NCI-H345 (cell line): ENCODE measurements around the gene ANKRD11.
A peak's percentile ranks its signal among the peaks of the same experiment; 100 is the strongest.

Source experiments
- DNase-seq: peaks from one replicate; lab custom pipeline; 2025; lab: John Stamatoyannopoulos, UW

The ANKRD11 gene

DNA sequence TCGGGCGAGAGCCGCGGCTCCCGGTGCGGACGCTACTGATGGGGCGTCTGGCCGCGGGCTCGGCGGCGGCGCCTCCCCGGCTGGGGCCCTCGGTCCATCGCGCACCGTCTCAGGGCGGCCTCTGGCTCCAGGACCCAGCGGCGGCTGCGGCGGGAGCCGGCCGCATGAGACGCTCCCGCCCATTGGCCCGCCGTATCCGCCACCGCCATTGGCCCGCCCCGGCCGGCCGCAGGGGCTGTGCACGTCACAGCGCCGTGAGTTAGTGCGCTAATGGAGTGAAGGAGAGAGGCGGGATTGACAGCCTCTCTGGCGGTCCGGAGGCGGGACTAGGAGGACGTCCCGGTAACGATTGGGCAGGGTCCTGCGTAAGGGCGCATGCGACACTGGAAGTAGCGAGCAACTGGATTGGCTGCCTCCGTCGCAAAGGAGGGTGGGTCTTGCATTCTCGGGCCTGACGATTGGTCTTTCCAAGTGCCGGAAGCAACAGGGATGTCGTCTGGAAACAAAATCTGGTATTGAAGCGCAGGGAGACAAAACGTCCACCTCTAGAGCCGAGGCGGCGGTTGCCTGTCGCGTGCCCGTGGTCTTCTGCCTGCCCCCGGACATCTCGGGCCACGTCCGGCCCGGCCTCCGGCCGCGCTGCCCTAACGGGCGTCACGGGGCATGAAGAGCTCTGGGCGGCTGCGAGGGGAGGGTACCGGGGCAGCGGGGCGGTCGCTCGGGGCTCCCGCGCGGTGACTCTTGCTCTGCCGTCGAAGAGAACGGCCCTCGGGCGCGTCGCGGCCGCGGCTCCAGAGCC lies at the start of gene ANKRD11:
ANKRD11 (minus strand) TSS at position 123 of the 799 bp plus-strand sequence. CDS start 173,542 bp downstream, outside the sequence.
- DNase-seq, result peak; percentile 98

GRCh38 chr16:89538286-89538685 lies 47.9 kb upstream of the ANKRD11 start:
- DNase-seq, result no peak

DNA sequence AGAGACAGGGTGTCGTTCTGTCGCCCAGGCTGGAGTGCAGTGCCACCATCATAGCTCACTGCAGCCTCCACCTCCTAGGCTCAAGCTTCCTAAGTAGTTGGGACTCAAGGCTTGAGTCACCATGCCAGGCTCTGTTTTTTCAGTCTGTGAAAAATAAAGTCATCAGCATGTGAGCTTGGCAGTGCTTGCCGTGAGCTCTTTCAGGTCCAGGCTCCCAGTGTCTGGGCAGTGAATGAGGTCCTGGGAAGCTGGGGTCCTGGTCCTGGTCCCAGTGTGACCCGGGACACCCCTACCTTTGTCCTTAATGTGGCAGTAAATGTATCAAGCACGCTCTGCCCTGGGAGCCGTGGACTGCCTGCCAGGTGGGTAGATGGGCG lies 47.2 kb upstream of the ANKRD11 start:
- DNase-seq, result no peak

DNA sequence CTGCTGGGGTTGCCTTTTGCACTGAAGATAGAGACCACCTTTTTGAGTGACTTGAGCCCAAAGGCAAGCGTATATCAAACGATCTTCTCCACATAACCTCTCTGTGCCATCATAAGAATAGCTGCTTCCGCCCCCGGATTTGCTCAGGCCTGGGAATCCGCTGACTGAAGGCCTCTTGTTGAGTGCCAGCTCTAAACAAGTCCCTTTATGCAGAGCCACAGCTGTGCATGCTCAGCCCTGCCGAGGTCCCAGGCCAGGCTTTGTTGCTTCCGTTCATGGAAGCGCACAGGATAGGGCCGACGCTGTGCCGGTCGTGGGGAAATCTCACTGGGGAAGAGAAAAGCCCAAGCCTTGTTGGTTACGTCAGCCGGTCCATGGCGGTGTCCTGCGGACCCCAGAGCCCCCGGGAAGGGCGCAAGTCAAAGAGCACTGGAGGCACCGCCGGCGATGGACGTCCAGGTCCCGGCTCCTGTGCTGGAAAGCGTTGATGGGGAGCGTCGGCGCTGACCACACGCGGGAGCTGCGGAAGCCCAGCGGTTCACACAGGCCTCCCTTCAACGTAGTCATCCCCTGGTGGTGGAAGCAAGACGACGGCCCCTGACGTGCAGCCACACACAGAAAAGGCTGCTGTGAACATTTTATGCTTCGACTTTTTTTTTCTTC lies 46.7 kb upstream of the ANKRD11 start:
- DNase-seq, result no peak

DNA sequence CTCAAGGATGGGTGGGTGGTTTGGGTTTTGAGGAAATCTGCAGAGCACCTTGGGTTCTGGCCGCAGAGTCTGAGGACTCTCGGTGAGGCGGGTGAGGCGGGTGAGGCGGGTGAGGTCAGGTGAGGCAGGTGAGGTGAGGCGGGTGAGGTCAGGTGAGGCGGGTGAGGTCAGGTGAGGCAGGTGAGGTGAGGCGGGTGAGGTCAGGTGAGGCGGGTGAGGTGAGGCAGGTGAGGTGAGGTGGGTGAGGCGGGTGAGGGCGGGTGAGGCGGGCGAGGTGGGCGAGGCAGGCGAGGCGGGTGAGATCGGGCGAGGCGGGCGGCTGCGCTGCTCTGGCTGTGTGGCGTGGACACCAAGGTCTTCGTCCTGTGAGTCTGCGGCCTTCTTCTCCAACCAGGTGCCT lies 46.0 kb upstream of the ANKRD11 start:
- no peak for DNase-seq

- DNase-seq, result no peak
These were observed 43.9 kb upstream of the ANKRD11 start for GRCh38 chr16:89534252-89534756.

- DNase-seq, result no peak
These were observed 41.6 kb upstream of the ANKRD11 start for GRCh38 chr16:89531821-89532526.

- DNase-seq, result no peak
These were observed 40.3 kb upstream of the ANKRD11 start for GRCh38 chr16:89530401-89531381.

GRCh38 chr16:89529097-89529496 lies 38.7 kb upstream of the ANKRD11 start:
- DNase-seq, result no peak

DNA sequence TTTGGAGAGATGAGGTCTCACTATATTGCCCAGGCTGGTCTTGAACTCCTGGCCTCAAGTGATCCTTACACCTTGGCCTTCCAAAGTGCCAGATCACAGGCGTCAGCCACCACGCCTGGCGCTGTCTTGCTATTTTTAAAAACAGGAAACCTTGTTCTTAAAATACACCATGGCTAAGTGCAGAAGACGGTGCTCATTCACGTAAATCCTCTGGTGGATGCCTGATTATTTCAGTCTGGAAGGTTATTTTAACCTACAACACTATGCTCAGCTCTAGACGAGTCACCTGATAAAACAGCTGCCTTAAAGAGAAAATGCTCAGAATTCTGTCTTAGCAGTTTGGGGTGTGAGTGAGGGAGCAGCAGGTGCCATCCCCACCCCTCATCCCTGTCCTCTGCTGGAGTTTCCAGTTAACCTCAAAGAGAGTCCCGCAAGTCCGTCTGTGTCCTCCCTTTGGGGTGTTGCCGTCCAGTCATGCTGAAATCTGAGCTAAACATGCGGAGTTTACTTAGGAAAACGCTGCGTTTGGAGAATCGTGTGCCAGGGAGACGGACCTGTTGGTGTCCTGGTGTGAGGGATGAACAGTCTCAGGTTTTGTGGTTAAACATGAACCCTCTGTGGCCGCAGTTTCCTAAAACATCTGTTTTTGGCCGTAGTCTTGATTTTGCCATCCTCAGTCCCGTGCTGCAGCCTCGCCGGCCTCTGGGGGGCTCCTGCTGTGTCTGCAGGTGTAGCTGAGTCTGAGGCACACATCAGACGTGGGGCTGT lies 35.0 kb upstream of the ANKRD11 start:
- no peak for DNase-seq

GRCh38 chr16:89523680-89524344 lies 33.5 kb upstream of the ANKRD11 start:
- no peak for DNase-seq

DNA sequence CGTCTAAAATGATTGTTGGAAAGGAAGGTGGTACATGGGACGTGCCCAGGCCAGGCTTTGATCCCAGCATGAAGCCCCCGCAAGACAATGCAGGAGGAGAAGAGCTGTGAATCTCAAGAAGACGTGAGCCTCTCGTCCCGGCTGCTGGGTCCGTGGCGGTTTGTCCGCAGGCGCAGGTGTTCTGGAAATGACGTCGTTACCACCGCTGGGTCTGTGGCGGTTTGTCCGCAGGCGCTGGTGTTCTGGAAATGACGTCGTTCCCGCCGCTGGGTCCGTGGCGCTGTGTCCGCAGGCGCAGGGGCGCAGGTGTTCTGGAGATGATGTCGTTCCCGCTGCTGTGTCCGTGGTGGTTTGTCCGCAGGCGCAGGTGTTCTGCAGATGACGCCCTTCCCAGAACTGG lies 31.9 kb upstream of the ANKRD11 start:
- no peak for DNase-seq

DNA sequence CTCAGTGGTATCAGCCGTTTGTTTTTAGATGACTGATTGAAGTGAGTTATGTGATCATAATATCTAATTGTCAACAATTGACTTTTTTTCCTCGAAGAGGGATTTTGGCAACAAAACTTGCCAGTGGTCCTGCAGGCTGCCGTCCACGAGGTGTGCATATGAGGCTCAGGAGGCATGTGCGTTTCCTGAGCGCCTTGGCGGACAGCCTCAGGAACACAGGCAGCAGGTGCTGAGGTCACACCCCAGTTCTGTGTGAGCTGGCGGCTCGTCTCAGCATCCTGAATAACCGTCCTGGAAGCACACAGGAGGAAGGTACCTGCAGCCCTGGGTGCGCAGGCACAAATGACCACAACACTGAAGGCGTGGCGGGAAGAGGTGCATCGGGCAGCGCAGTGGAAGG lies 29.5 kb upstream of the ANKRD11 start:
- DNase-seq, result no peak

- no peak for DNase-seq
These were observed 26.8 kb upstream of the ANKRD11 start for GRCh38 chr16:89517128-89517527.

DNA sequence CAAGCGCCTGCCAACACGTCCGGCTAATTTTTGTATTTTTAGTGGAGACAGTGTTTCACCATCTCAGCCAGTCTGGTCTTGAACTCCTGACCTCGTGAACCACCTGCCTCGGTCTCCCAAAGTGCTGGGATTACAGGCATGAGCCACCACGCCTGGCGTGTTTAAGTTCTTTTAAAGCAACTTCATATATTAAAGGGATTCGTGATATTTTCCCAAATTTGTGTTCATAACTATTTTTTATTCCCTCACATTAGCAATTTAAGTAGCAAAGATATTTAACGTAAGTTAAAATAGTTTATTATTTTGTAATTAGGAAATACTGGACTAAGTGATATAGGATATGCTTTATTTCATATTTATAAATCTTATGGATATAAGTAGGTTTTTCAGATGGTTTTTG lies 22.1 kb upstream of the ANKRD11 start:
- DNase-seq, result no peak

DNA sequence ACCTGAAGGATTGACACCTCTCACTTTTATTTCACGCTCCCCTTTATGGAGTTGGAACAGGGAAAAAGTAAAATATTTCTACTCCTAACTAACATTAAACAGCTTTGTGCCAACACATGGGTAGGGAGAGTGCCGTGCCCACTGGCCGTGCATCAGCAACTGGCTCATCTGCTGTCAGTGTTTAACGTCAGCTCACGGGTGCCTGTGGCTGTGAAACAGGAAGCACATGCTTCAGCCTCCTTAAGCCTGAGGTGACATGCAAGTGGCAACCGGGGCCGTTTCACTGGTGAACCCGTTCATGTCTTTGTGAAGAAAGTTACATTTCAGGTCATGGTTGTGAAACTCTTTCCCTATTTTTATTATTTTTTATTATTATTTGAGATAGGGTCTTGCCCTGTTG lies 21.0 kb upstream of the ANKRD11 start:
- DNase-seq, result no peak

DNA sequence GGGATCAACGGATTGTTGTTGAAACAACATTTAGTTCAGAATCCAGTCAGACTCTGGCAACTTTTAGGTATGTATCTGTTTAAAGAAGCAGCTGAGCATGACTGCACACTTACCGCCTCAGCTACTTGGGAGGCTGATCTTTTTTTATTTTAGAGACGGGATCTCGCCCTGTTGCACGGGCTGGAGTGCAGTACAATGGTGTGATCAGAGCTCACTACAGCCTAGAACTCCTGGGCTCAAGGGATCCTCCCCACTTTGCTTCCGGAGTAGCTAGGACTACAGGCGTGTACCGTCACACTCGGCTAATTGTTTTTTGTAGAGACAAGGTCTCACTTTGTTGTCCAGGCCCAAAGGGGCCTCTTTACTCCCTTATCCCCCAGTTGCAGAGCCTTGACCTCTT lies 20.2 kb upstream of the ANKRD11 start:
- no peak for DNase-seq

DNA sequence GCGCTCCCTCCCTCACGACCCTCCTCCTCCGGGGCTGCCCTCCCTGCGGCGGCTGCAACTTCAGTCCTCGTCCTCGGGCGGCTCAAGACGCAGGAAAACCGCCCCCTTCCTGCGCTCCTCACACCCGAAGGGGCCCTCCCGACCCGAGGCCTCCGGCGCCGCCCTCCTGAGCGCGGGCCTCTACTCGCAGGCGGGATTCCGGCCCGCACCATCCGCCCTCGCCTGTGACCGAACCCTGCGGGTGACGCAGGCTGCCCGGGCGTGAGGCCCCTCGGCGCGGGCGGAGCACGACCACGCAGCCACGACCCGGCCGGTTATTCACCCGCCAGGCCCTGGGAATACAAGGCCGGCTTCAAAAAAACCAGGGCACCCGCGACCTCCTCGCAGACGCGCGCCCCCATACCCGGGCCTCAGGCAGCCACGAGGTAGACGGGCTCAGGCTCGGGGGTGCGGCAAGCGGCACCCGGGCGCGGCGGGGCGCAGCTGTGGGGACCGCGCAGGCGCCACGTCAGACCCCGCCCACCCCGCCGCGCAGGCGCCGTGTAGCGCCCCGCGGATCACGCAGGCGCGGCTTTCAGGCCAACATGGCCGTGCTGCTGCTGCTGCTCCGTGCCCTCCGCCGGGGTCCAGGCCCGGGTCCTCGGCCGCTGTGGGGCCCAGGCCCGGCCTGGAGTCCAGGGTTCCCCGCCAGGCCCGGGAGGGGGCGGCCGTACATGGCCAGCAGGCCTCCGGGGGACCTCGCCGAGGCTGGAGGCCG lies 17.7 kb upstream of the ANKRD11 start, which contains the start of gene SPG7:
SPG7 (plus strand) TSS at position 570 of the 757 bp plus-strand sequence; CDS start at position 585, 15 bp downstream.
- DNase-seq, result peak; percentile 78

DNA sequence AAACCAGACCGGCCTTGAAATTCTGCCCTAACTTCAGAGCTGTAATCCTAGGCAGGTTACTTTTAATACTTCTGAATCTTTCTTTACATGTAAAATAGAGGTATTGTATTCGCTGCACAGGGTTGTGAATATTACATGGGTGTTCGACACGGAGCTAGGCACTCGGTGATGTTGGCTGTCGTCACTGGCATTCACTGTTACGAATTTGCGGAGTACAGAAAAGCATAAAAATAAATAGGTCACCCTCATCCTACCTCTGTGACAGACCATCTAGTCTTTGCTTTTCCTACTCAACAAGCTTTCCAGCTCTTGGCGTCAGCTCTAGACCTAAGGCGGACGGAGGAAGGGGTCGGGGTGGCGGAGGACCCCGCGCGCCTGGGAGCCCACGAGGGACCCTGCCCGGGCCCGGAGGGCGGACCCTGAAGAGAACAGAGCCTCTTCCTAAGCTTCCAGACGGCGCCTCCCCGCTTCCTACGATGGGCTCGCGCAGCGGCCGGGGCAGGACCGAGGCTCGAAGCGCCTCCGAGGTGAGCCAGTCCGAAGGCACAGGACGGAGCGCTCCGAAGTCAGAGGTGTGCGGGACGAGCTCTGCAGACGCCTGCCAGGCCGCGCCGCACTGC lies 17.0 kb upstream of the ANKRD11 start:
- DNase-seq, result peak; percentile 36
